GDM1 (cell line): ENCODE measurements around the gene SORL1-AS1.

ENCODE experiments used
- DNase-seq: peaks from one replicate; lab custom pipeline; 2025; lab: John Stamatoyannopoulos, UW

The SORL1-AS1 gene

GRCh38 chr11:121476379-121477032 is 23.7 kb upstream of the SORL1-AS1 start:
- no peak for DNase-seq

GRCh38 chr11:121474680-121475079 is 21.9 kb upstream of the SORL1-AS1 start:
- DNase-seq = no peak

- DNase-seq = no peak
Observed at GRCh38 chr11:121473064-121473777, 20.5 kb upstream of the SORL1-AS1 start.

- DNase-seq = no peak
Observed at GRCh38 chr11:121472312-121472711, 19.5 kb upstream of the SORL1-AS1 start.

- DNase-seq = no peak
Observed at GRCh38 chr11:121471167-121471566, 18.4 kb upstream of the SORL1-AS1 start.

- DNase-seq = no peak
Observed at GRCh38 chr11:121469910-121470309, 17.1 kb upstream of the SORL1-AS1 start.

GRCh38 chr11:121467965-121468364 is 15.2 kb upstream of the SORL1-AS1 start:
- no peak for DNase-seq

GRCh38 chr11:121467471-121467870 is 14.7 kb upstream of the SORL1-AS1 start:
- no peak for DNase-seq

GRCh38 chr11:121466063-121466794 is 13.5 kb upstream of the SORL1-AS1 start:
- DNase-seq = peak; percentile 9

- DNase-seq = no peak
Observed at GRCh38 chr11:121465709-121466062, 12.9 kb upstream of the SORL1-AS1 start.

- peak; percentile 68 for DNase-seq
Observed at GRCh38 chr11:121464352-121464946, 11.7 kb upstream of the SORL1-AS1 start.

GRCh38 chr11:121463689-121464335 is 11.0 kb upstream of the SORL1-AS1 start:
- no peak for DNase-seq

GRCh38 chr11:121461843-121462242 is 9.1 kb upstream of the SORL1-AS1 start:
- no peak for DNase-seq

- DNase-seq = no peak
Observed at GRCh38 chr11:121460941-121461514, 8.3 kb upstream of the SORL1-AS1 start.

GRCh38 chr11:121459413-121460017 is 6.7 kb upstream of the SORL1-AS1 start:
- DNase-seq = no peak

GRCh38 chr11:121458551-121458950 is 5.8 kb upstream of the SORL1-AS1 start:
- no peak for DNase-seq

GRCh38 chr11:121456816-121457431 is 4.2 kb upstream of the SORL1-AS1 start:
- no peak for DNase-seq

GRCh38 chr11:121456151-121456550 is 3.4 kb upstream of the SORL1-AS1 start:
- no peak for DNase-seq

- no peak for DNase-seq
Observed at GRCh38 chr11:121455115-121455514, 2.3 kb upstream of the SORL1-AS1 start.

- no peak for DNase-seq
Observed at GRCh38 chr11:121453589-121454299, 977 bp upstream of the SORL1-AS1 start.
